K562 (cell line): ENCODE measurements around the gene APEX2. TPM values are rescaled to one million over a fixed set of nuclear protein-coding genes. Genes with fewer than 3 reads are reported as not detected.

Source experiments
- ERF ChIP-seq: fragments of 450-650 bp; formaldehyde crosslinking; IDR thresholded peaks from 2 replicates; pipeline ENCODE4 v1.4.0; 2020; ENCODE audit warnings: mild to moderate bottlenecking, mixed read lengths
- FOS ChIP-seq: IDR thresholded peaks from 3 replicates; pipeline ENCODE4 v1.6.1; 2011; ENCODE audit not compliant: insufficient read length; ENCODE audit errors: extremely low read depth
- KAT2B ChIP-seq: IDR thresholded peaks from one replicate; pipeline ENCODE4 v1.6.1; 2012; ENCODE audit warnings: low read depth, mild to moderate bottlenecking, control low read depth, inconsistent platforms, low read length, moderate library complexity
- KDM5B ChIP-seq: fragments of 200-600 bp; sonication (generic); IDR thresholded peaks from 2 replicates; pipeline ENCODE4 v1.6.1; 2012; ENCODE audit warnings: low read depth, mild to moderate bottlenecking, moderate library complexity, low read length, control low read depth, inconsistent platforms; ENCODE audit not compliant: insufficient replicate concordance
- KHSRP ChIP-seq: fragments of 450-650 bp; IDR thresholded peaks from 2 replicates; pipeline ENCODE4 v1.6.1; 2017
- KLF10 ChIP-seq: fragments of 250-450 bp; sonication (Bioruptor Pico); IDR thresholded peaks from 2 replicates; pipeline ENCODE4 v1.6.1; 2021; ENCODE audit warnings: matching md5 sums
- MAFF ChIP-seq: IDR thresholded peaks from 2 replicates; pipeline ENCODE4 v1.6.1; 2012; ENCODE audit warnings: low read length, improper control_type of control experiment
- PPARD ChIP-seq: fragments of 250-450 bp; sonication (Bioruptor Pico); IDR thresholded peaks from 2 replicates; pipeline ENCODE4 v1.8.0; 2022; ENCODE audit warnings: inconsistent platforms, mild to moderate bottlenecking, moderate library complexity
- UBTF ChIP-seq, 2 experiments: IDR thresholded peaks; 2 replicates each; pipeline ENCODE4 v1.6.1; 2012; ENCODE audit warnings: improper control_type of control experiment in 2 of 2, low read depth in 2 of 2, low read length in 2 of 2, borderline replicate concordance in 1 of 2
- ZNF316 ChIP-seq: fragments of 450-650 bp; IDR thresholded peaks from 2 replicates; pipeline ENCODE4 v1.6.1; 2016
- polyA plus RNA-seq, 8 experiments: library from polyadenylated mRNA; depleted of rRNA in 4 of 8; stranded (reverse) in 5 of 8; unstranded in 3 of 8; fragments of >200 nt; fragmentation: Nextera tagmentation in 2 of 8; fragmentation: Illumina TruSeq in 1 of 8; extraction: Ambion mirVana in 2 of 8; extraction: Trizol in 1 of 8; gene quantifications; 2 replicates each; pipeline versions ENCODE4 v1.2.1 to v1.2.3, GENCODE V29; 2011 to 2014; ENCODE audit warnings: inconsistent platforms in 1 of 8, missing spikeins in 1 of 8
- total RNA-seq, 7 experiments: library from RNA; depleted of rRNA in 6 of 7; stranded (reverse); fragments of >200 nt in 6 of 7; fragmentation: Illumina TruSeq in 2 of 7; extraction: Trizol in 2 of 7; gene quantifications; 2 replicates each; pipeline versions ENCODE4 v1.2.1 to v1.2.3, GENCODE V29; 2011 to 2021; ENCODE audit warnings: low replicate concordance in 1 of 7
- TF ChIP-seq, protein P1 (sequence below): fragments of 450-650 bp; formaldehyde crosslinking; IDR thresholded peaks from 2 replicates; pipeline ENCODE4 v1.4.0; 2020; ENCODE audit warnings: mild to moderate bottlenecking, mixed read lengths
- TF ChIP-seq, protein P2 (sequence below): fragments of 250-450 bp; sonication (Bioruptor Pico); IDR thresholded peaks from 2 replicates; pipeline ENCODE4 v1.5.1; 2021; ENCODE audit warnings: mild to moderate bottlenecking

APEX2 gene
- total and polyA plus RNA-seq, 9 of the 15 experiments (the other 6 are each of a cell fraction or from before 2014, with no cell fraction given), result 9.4 to 34.2 (median 25.9) TPM

GRCh38 chrX:54995621-54996020, 4.5 kb upstream of the APEX2 start (continued):
- TF ChIP-seq UBTF (IDR thresholded peaks at IDR 0.05; ENCODE audit: borderline replicate concordance in 1 of 2, low read depth in 2 of 2, low read length in 2 of 2) (no peak), KHSRP (no peak), ZNF316 (peak; percentile 84), KAT2B (no peak), KLF10 (CRISPR knock-in tag) (no peak), KDM5B (no peak), MAFF (peak; percentile 38), ERF (CRISPR knock-in tag) (no peak), PPARD (CRISPR knock-in tag) (no peak), FOS (no peak)
- TF ChIP-seq, protein P1, sequence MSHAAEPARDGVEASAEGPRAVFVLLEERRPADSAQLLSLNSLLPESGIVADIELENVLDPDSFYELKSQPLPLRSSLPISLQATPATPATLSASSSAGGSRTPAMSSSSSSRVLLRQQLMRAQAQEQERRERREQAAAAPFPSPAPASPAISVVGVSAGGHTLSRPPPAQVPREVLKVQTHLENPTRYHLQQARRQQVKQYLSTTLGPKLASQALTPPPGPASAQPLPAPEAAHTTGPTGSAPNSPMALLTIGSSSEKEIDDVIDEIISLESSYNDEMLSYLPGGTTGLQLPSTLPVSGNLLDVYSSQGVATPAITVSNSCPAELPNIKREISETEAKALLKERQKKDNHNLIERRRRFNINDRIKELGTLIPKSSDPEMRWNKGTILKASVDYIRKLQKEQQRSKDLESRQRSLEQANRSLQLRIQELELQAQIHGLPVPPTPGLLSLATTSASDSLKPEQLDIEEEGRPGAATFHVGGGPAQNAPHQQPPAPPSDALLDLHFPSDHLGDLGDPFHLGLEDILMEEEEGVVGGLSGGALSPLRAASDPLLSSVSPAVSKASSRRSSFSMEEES (CRISPR knock-in tag), result no peak
- TF ChIP-seq, protein P2, sequence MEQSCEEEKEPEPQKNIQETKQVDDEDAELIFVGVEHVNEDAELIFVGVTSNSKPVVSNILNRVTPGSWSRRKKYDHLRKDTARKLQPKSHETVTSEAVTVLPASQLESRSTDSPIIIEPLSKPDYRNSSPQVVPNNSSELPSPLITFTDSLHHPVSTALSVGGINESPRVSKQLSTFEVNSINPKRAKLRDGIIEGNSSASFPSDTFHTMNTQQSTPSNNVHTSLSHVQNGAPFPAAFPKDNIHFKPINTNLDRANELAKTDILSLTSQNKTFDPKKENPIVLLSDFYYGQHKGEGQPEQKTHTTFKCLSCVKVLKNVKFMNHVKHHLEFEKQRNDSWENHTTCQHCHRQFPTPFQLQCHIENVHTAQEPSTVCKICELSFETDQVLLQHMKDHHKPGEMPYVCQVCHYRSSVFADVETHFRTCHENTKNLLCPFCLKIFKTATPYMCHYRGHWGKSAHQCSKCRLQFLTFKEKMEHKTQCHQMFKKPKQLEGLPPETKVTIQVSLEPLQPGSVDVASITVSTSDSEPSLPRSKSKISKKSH (CRISPR knock-in tag), result no peak
